Central memory CD8-positive, alpha-beta T cell (primary cell): Measurements from ENCODE around the gene PEBP1.

ENCODE experiments used
- ATAC-seq: fragments of 150-1000 bp; cut with Tn5 transposase; replicated peaks from 2 replicates; pipeline ENCODE4 v1.10.0; 2022; ENCODE audit warnings: mild to moderate bottlenecking, moderate FRiP score, moderate number of reproducible peaks; ENCODE audit not compliant: poor library complexity, severe bottlenecking; ENCODE audit errors: extremely low read depth
- DNase-seq, 2 donors: peaks; one replicate each; pipeline ENCODE4 v3.0.0; 2021; ENCODE audit warnings: low spot score in 2 of 2
- H3K27ac Mint-ChIP-seq: one replicate; pipeline ENCODE4 v1.8.0; 2022; ENCODE audit warnings: low read depth, mild to moderate bottlenecking, moderate library complexity, mixed read lengths
- H3K27me3 Mint-ChIP-seq: one replicate; pipeline ENCODE4 v1.8.0; 2022; ENCODE audit warnings: mixed read lengths
- H3K36me3 Mint-ChIP-seq: one replicate; pipeline ENCODE4 v1.8.0; 2022; ENCODE audit warnings: mild to moderate bottlenecking, moderate library complexity, mixed read lengths; ENCODE audit not compliant: insufficient read depth
- H3K4me1 Mint-ChIP-seq: one replicate; pipeline ENCODE4 v1.8.0; 2022; ENCODE audit warnings: mixed read lengths
- H3K4me3 Mint-ChIP-seq: one replicate; pipeline ENCODE4 v1.8.0; 2022; ENCODE audit warnings: mild to moderate bottlenecking, moderate library complexity, mixed read lengths
- H3K9me3 Mint-ChIP-seq: one replicate; pipeline ENCODE4 v1.8.0; 2022; ENCODE audit warnings: mixed read lengths

The PEBP1 gene

DNA sequence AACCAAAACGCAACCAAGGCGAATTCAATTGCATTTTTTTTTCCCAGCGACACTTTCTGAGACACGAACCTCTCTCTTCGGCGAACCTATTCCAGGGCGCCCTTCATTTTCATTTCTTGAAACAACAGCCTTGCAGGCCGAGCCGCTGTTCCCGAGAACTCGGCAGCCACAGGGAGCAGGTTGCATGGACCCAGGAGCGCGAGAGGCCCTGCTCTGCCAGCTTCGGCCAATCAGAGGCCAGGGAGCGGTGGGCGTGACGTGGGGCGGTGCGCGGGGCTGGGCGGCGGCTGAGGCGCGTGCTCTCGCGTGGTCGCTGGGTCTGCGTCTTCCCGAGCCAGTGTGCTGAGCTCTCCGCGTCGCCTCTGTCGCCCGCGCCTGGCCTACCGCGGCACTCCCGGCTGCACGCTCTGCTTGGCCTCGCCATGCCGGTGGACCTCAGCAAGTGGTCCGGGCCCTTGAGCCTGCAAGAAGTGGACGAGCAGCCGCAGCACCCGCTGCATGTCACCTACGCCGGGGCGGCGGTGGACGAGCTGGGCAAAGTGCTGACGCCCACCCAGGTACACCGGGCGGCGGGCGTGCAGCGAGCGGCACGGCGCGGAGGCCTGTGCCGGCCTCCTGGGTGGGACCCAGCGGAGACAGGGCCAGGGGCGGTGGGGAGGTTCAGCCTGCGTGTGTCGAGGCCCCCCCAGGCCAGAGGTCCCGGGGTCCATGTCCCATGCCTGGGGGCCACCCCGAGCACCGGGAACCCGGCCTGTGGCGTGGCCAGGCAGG is at the start of gene PEBP1:
Gene PEBP1, plus strand, starts transcription at position 337 of the 771 bp plus-strand sequence. Its CDS starts 86 bp downstream, at position 423.
- peak within 1 kb of the TSS; percentile 90 for H3K4me3 Mint-ChIP-seq
- peak; percentile 99 for ATAC-seq
- H3K36me3 Mint-ChIP-seq = peaks cover 20% of the 10 kb centered on the region
- H3K4me1 Mint-ChIP-seq = peaks cover 26% of the 10 kb centered on the region
- H3K27ac Mint-ChIP-seq = peak within 1 kb of the TSS; percentile 91
- no peaks in the 10 kb centered on the region for H3K27me3 Mint-ChIP-seq
- H3K9me3 Mint-ChIP-seq = no peaks in the 10 kb centered on the region
- peak; percentile 87 to 88 for DNase-seq

- Mint-ChIP-seq H3K27ac (no peak overlapping the region), H3K4me3 (no peak overlapping the region), H3K9me3 (no peaks in the 10 kb centered on the region), H3K36me3 (no peaks in the 10 kb centered on the region), H3K4me1 (no peaks in the 10 kb centered on the region), H3K27me3 (no peaks in the 10 kb centered on the region)
- DNase-seq (no peak), ATAC-seq (no peak)
Measured at GRCh38 chr12:118089782-118090181, 46.1 kb upstream of the PEBP1 start.

DNA sequence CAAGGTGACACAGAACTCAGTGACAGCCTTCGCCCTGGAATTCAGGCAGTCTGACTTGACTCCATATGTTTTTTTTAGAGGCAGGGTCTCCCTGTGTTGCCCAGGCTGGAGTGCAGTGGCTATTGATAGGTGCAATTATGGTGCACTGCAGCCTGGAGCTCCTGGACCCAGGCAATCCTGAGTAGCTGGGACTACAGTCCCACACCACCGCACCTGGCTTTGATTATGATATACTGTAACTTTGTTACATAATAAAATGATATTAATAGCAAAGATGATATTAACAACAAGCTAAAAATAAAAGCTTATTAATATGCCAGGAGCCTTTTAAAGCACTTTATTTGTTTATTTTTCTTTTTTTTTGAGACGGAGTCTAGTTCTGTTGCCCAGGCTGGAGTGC is 41.9 kb upstream of the PEBP1 start:
- no peaks in the 10 kb centered on the region for H3K9me3 Mint-ChIP-seq
- ATAC-seq (no peak), DNase-seq (no peak)
- no peak overlapping the region for H3K4me3 Mint-ChIP-seq
- no peaks in the 10 kb centered on the region for H3K27me3 Mint-ChIP-seq
- H3K36me3 Mint-ChIP-seq = no peaks in the 10 kb centered on the region
- H3K27ac Mint-ChIP-seq = no peak overlapping the region
- H3K4me1 Mint-ChIP-seq = no peaks in the 10 kb centered on the region

GRCh38 chr12:118098401-118098800 is 37.5 kb upstream of the PEBP1 start:
- Mint-ChIP-seq H3K4me1 (peaks cover 5% of the 10 kb centered on the region), H3K9me3 (no peaks in the 10 kb centered on the region), H3K36me3 (no peaks in the 10 kb centered on the region), H3K4me3 (no peak overlapping the region), H3K27me3 (peaks cover 13% of the 10 kb centered on the region), H3K27ac (no peak overlapping the region)
- DNase-seq = no peak
- no peak for ATAC-seq

DNA sequence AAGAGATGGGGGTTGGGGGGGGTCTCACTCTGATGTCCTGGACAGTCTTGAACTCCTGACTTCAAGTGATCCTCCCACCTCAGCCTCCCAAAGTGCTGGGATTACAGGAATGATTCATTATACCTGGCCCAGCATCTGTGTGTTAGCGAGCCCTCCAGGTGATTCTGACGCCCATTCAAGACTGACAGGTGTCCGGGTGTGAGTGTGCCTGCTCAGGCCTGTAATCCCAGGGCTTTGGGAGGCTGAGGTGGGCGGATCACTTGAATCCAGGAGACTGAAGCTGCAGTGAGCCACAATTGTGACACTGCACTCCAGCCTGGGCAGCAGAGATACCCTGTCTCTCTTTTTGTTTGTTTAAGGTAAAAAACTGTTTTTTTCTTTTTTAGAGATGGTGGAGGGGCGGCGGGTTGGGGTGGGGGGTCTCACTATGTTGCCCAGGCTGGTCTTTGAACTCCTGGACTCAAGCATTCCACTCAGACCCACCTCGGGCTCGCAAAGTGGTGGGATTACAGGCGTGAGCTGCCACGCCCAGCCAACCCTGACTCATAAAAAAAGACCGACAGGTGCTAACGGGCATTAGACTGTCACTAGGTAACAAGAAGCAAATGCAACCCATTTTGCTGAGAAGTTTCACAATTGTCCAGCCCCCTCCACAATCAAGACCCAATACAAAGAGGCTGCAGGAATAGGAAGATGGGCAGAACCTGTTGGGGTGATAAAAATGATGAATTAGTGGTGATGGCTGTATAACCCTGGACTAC is 36.8 kb upstream of the PEBP1 start:
- H3K36me3 Mint-ChIP-seq = no peaks in the 10 kb centered on the region
- H3K27me3 Mint-ChIP-seq = peaks cover 13% of the 10 kb centered on the region
- no peak overlapping the region for H3K4me3 Mint-ChIP-seq
- ATAC-seq (no peak), DNase-seq (no peak)
- no peak overlapping the region for H3K27ac Mint-ChIP-seq
- H3K4me1 Mint-ChIP-seq = peaks cover 6% of the 10 kb centered on the region
- H3K9me3 Mint-ChIP-seq = no peaks in the 10 kb centered on the region

DNA sequence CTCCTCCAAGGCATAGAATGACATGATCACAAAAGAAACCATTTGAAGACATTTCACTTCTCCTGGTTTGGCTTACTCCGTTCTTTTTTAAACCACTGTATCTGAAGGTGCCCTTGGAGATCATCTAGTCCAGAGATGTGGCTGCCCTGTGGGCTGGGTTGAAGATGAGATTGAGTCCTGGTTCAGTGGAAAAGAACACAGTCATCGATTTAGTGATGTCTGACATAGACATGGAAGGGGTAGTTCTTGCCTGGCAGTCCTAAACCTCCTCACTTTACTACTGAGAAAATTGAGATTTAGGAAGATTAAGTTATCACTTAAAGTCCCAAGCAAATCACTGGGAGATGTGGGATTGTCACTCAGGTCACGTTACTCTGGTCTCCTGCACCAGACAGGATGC is 34.9 kb upstream of the PEBP1 start:
- DNase-seq (no peak), ATAC-seq (no peak)
- no peaks in the 10 kb centered on the region for H3K9me3 Mint-ChIP-seq
- no peak overlapping the region for H3K27ac Mint-ChIP-seq
- no peak overlapping the region for H3K4me3 Mint-ChIP-seq
- peaks cover 21% of the 10 kb centered on the region for H3K27me3 Mint-ChIP-seq
- no peaks in the 10 kb centered on the region for H3K36me3 Mint-ChIP-seq
- peaks cover 11% of the 10 kb centered on the region for H3K4me1 Mint-ChIP-seq

DNA sequence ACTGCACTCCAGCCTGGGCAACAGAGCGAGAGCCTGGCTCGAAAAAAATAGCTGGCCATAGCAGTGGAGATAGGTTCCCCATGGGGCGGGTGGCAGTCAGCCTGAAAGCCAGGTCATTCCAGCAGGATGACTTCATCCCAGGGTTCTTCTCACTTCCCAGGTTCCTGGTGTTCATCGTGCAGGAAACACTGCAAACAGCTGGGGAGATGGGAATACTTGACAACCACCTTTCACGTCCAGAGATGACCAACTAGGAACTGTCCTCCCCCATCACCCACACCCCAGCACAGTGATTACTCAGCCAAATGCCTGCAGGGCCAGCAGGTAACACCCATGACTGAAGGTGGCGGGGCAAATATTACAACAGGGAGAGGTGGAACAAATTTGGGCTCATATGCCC is 33.9 kb upstream of the PEBP1 start:
- Mint-ChIP-seq H3K9me3 (no peaks in the 10 kb centered on the region), H3K4me1 (peaks cover 11% of the 10 kb centered on the region), H3K27ac (no peak overlapping the region), H3K4me3 (peak overlapping the region; percentile 84), H3K27me3 (peaks cover 21% of the 10 kb centered on the region), H3K36me3 (no peaks in the 10 kb centered on the region)
- DNase-seq = no peak
- no peak for ATAC-seq

- Mint-ChIP-seq H3K4me3 (peak overlapping the region; percentile 84), H3K27me3 (peaks cover 21% of the 10 kb centered on the region), H3K4me1 (peaks cover 11% of the 10 kb centered on the region), H3K27ac (peak overlapping the region; percentile 41), H3K9me3 (no peaks in the 10 kb centered on the region), H3K36me3 (no peaks in the 10 kb centered on the region)
- DNase-seq (no peak), ATAC-seq (no peak)
Measured at GRCh38 chr12:118102609-118103008, 33.3 kb upstream of the PEBP1 start.

GRCh38 chr12:118103201-118103600 is 32.7 kb upstream of the PEBP1 start:
- DNase-seq (no peak), ATAC-seq (peak; percentile 14)
- Mint-ChIP-seq H3K36me3 (no peaks in the 10 kb centered on the region), H3K9me3 (no peaks in the 10 kb centered on the region), H3K27me3 (peaks cover 21% of the 10 kb centered on the region), H3K4me3 (peak overlapping the region; percentile 84), H3K4me1 (peaks cover 11% of the 10 kb centered on the region), H3K27ac (peak overlapping the region; percentile 41)

- Mint-ChIP-seq H3K27ac (peak within 1 kb of the TSS; percentile 41), H3K4me3 (peak within 1 kb of the TSS; percentile 84), H3K9me3 (no peaks in the 10 kb centered on the region), H3K36me3 (no peaks in the 10 kb centered on the region), H3K4me1 (peaks cover 11% of the 10 kb centered on the region), H3K27me3 (peaks cover 21% of the 10 kb centered on the region)
- DNase-seq (no peak), ATAC-seq (peak; percentile 64)
Measured at GRCh38 chr12:118103601-118104382, 32.1 kb upstream of the PEBP1 start, which contains the start of gene VSIG10. Gene VSIG10, minus strand, starts transcription at chr12:118104011. Its CDS starts 340 bp downstream, at chr12:118103671.

GRCh38 chr12:118107011-118107410 is 28.9 kb upstream of the PEBP1 start:
- Mint-ChIP-seq H3K27ac (no peak overlapping the region), H3K4me1 (peaks cover 11% of the 10 kb centered on the region)
- ATAC-seq = no peak

DNA sequence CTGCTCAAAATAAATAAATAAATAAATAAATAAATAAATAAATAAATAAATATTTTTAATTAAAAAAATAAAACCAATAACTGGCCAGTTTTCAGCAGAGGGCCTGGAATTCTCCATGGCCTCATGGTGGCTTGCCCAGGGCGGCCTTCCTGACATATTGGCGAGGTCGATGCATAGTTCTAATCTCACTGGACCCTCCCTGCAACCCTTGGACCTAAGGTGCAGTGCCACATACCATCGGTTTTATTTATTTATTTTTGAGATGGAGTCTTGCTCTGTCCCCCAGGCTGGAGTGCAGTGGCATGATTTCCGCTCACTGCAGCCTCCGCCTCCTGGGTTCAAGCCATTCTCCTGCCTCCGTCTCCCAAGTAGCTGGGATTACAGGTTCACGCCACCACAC is 28.2 kb upstream of the PEBP1 start:
- peaks cover 14% of the 10 kb centered on the region for H3K27me3 Mint-ChIP-seq
- no peak for ATAC-seq
- peaks cover 11% of the 10 kb centered on the region for H3K4me1 Mint-ChIP-seq
- no peaks in the 10 kb centered on the region for H3K9me3 Mint-ChIP-seq
- no peak for DNase-seq
- no peak overlapping the region for H3K4me3 Mint-ChIP-seq
- no peak overlapping the region for H3K27ac Mint-ChIP-seq
- H3K36me3 Mint-ChIP-seq = no peaks in the 10 kb centered on the region

More at GRCh38 chr12:118107011-118107410, 28.9 kb upstream of the PEBP1 start:
- no peaks in the 10 kb centered on the region for H3K9me3 Mint-ChIP-seq
- no peak overlapping the region for H3K4me3 Mint-ChIP-seq
- peaks cover 21% of the 10 kb centered on the region for H3K27me3 Mint-ChIP-seq
- H3K36me3 Mint-ChIP-seq = no peaks in the 10 kb centered on the region
- DNase-seq = no peak
